ENCODE measurements around the gene THBS4.

DNA sequence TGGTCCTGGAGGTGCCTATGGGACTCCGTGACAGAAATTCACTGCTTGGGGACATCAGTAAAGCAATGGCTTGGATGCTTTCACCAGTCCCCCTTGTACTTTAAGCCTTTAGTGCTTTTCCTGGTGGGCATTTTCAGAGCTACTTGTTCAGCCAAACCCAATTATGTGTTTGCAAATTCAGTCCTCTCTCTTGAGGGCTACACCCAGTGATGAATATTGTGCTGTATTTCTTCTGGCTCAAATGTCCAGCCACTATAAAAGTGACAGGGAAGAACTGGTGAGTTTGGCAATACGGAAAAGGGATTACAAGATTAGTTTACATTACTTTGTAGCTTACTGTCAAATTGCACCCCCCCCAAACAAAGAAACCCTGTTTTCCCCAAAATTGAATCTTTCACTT is 4.5 kb downstream of the THBS4 start:
- TF ChIP-seq ATF3 (CRISPR knock-in tag; conservative IDR thresholded peaks at IDR 0.05), result no peak
- TF ChIP-seq, protein P1, sequence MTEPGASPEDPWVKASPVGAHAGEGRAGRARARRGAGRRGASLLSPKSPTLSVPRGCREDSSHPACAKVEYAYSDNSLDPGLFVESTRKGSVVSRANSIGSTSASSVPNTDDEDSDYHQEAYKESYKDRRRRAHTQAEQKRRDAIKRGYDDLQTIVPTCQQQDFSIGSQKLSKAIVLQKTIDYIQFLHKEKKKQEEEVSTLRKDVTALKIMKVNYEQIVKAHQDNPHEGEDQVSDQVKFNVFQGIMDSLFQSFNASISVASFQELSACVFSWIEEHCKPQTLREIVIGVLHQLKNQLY (CRISPR knock-in tag; IDR thresholded peaks at IDR 0.05), result no peak
